OCI-LY1 (cell line): ENCODE results near the gene NEUROD1.
"Not testable (repeated sequence)": the region's sequence is repeated elsewhere in the genome, so short reads cannot be mapped to it uniquely, and the experiment has no call there.

Source experiments
- H2AFZ ChIP-seq: fragments of 200-600 bp; sonication (generic), shearing (Covaris generic); 2 replicates; pipeline ENCODE4 v1.6.0; 2014; ENCODE audit warnings: antibody characterized with exemption, mild to moderate bottlenecking, low read length
- H3F3A ChIP-seq: fragments of 200-600 bp; sonication (generic), shearing (Covaris generic); 2 replicates; pipeline ENCODE4 v1.6.0; 2014; ENCODE audit warnings: mild to moderate bottlenecking, antibody characterized with exemption, low read length, moderate library complexity; ENCODE audit not compliant: insufficient read depth
- H3K27ac ChIP-seq: fragments of 200-600 bp; sonication (generic); 2 replicates; pipeline ENCODE4 v1.5.1; 2014; ENCODE audit warnings: low read length, mixed run types, mild to moderate bottlenecking, low read depth; ENCODE audit not compliant: poor library complexity, severe bottlenecking
- H3K27me3 ChIP-seq: fragments of 200-600 bp; sonication (generic); 2 replicates; pipeline ENCODE4 v1.6.0; 2014; ENCODE audit warnings: antibody characterized with exemption, mild to moderate bottlenecking, low read length, moderate library complexity; ENCODE audit not compliant: insufficient read depth
- H3K36me3 ChIP-seq: fragments of 200-600 bp; sonication (generic); 2 replicates; pipeline ENCODE4 v1.6.1; 2014; ENCODE audit warnings: mild to moderate bottlenecking, antibody characterized with exemption, low read length, moderate library complexity, mixed read lengths; ENCODE audit not compliant: insufficient read depth
- H3K4me1 ChIP-seq: fragments of 200-600 bp; sonication (generic); 2 replicates; pipeline ENCODE4 v1.5.1; 2014; ENCODE audit warnings: mild to moderate bottlenecking, low read length, moderate library complexity; ENCODE audit not compliant: insufficient read depth, severe bottlenecking
- H3K4me2 ChIP-seq: fragments of 200-600 bp; sonication (generic), shearing (Covaris generic); 2 replicates; pipeline ENCODE4 v1.6.1; 2014; ENCODE audit warnings: low read length
- H3K4me3 ChIP-seq: fragments of 200-600 bp; sonication (generic); 2 replicates; pipeline ENCODE4 v1.5.1; 2014; ENCODE audit warnings: low read length, low read depth, mild to moderate bottlenecking, mixed read lengths; ENCODE audit not compliant: poor library complexity, severe bottlenecking
- H3K79me2 ChIP-seq: fragments of 200-600 bp; shearing (Covaris generic); 2 replicates; pipeline ENCODE4 v1.6.1; 2016; ENCODE audit warnings: mixed run types, low read length, mixed read lengths; ENCODE audit not compliant: insufficient read depth
- H3K9ac ChIP-seq: fragments of 200-600 bp; sonication (generic), shearing (Covaris generic); 2 replicates; pipeline ENCODE4 v1.6.1; 2014; ENCODE audit warnings: mild to moderate bottlenecking, low read length, mixed read lengths
- H3K9me2 ChIP-seq: fragments of 200-600 bp; sonication (generic), shearing (Covaris generic); 2 replicates; pipeline ENCODE4 v1.6.1; 2014; ENCODE audit warnings: low read depth, mild to moderate bottlenecking, low read length, mixed read lengths
- H3K9me3 ChIP-seq: fragments of 200-600 bp; shearing (Covaris generic); 2 replicates; pipeline ENCODE4 v1.6.1; 2014; ENCODE audit warnings: low read length, mixed read lengths
- H4K20me1 ChIP-seq: fragments of 200-600 bp; sonication (generic), shearing (Covaris generic); 2 replicates; pipeline ENCODE4 v1.6.0; 2016; ENCODE audit warnings: mild to moderate bottlenecking, low read length; ENCODE audit not compliant: insufficient read depth
- CTCF ChIP-seq: fragments of 200-600 bp; sonication (generic), shearing (Covaris generic); IDR thresholded peaks from 2 replicates; pipeline ENCODE4 v1.5.1; 2017; ENCODE audit warnings: mild to moderate bottlenecking, antibody characterized with exemption, low read length, moderate library complexity, mixed read lengths
- EZH2 ChIP-seq: fragments of 200-600 bp; sonication (generic), shearing (Covaris generic); IDR thresholded peaks from 2 replicates; pipeline ENCODE4 v1.8.0; 2017; ENCODE audit warnings: borderline replicate concordance, mixed run types, mild to moderate bottlenecking, antibody characterized with exemption, low read length, moderate library complexity, mixed read lengths

The NEUROD1 gene

GRCh38 chr2:181723731-181724130 is 43.4 kb upstream of the NEUROD1 start:
- no peaks in the 10 kb centered on the region for H3K9me2 ChIP-seq
- no peak overlapping the region for H2AFZ ChIP-seq
- H3K36me3 ChIP-seq, result no peaks in the 10 kb centered on the region
- H3K27ac ChIP-seq, result no peak overlapping the region
- H3F3A ChIP-seq, result no peaks in the 10 kb centered on the region
- H3K4me1 ChIP-seq, result no peaks in the 10 kb centered on the region
- no peaks in the 10 kb centered on the region for H4K20me1 ChIP-seq
- TF ChIP-seq CTCF (no peak), EZH2 (no peak)
- H3K79me2 ChIP-seq, result no peaks in the 10 kb centered on the region
- no peak overlapping the region for H3K4me2 ChIP-seq
- no peak overlapping the region for H3K9ac ChIP-seq
- no peak overlapping the region for H3K4me3 ChIP-seq
- H3K27me3 ChIP-seq, result no peaks in the 10 kb centered on the region
- H3K9me3 ChIP-seq, result 0 out of 2 replicates have a peak, but pooled peaks cover 2% of the 10 kb centered on the region

- no peak overlapping the region for H3K9ac ChIP-seq
- TF ChIP-seq EZH2 (no peak), CTCF (peak; percentile 78)
- H4K20me1 ChIP-seq, result no peaks in the 10 kb centered on the region
- H3K79me2 ChIP-seq, result no peaks in the 10 kb centered on the region
- H3K36me3 ChIP-seq, result no peaks in the 10 kb centered on the region
- no peaks in the 10 kb centered on the region for H3K27me3 ChIP-seq
- no peak overlapping the region for H3K4me3 ChIP-seq
- H3K4me1 ChIP-seq, result no peaks in the 10 kb centered on the region
- no peak overlapping the region for H3K4me2 ChIP-seq
- H3F3A ChIP-seq, result no peaks in the 10 kb centered on the region
- H3K9me2 ChIP-seq, result no peaks in the 10 kb centered on the region
- H3K9me3 ChIP-seq, result no peaks in the 10 kb centered on the region
- H2AFZ ChIP-seq, result no peak overlapping the region
- H3K27ac ChIP-seq, result no peak overlapping the region
Observed at GRCh38 chr2:181715033-181715630, 34.8 kb upstream of the NEUROD1 start.

GRCh38 chr2:181711051-181711450 is 30.7 kb upstream of the NEUROD1 start:
- H4K20me1 ChIP-seq, H3K27me3 ChIP-seq, H3K9me3 ChIP-seq, H3K79me2 ChIP-seq, H3K9me2 ChIP-seq, H3K4me1 ChIP-seq, H3K9ac ChIP-seq, H3F3A ChIP-seq, H3K4me2 ChIP-seq, H3K36me3 ChIP-seq, H3K27ac ChIP-seq, H2AFZ ChIP-seq, H3K4me3 ChIP-seq: not testable (repeated sequence)

- not testable (repeated sequence) for H3K79me2 ChIP-seq, H3K27ac ChIP-seq, H3K27me3 ChIP-seq, H3K36me3 ChIP-seq, H4K20me1 ChIP-seq, H3K9me2 ChIP-seq, H2AFZ ChIP-seq, H3K4me2 ChIP-seq, H3K4me1 ChIP-seq, H3K4me3 ChIP-seq, H3F3A ChIP-seq, H3K9me3 ChIP-seq, H3K9ac ChIP-seq
Observed at GRCh38 chr2:181702519-181702918, 22.2 kb upstream of the NEUROD1 start.
